Kidney epithelial cell (primary cell): ENCODE results near the gene NOSIP. TPM values are rescaled to one million over a fixed set of nuclear protein-coding genes. Genes with fewer than 3 reads are reported as not detected.

ENCODE experiments used
- DNase-seq: peaks from one replicate; pipeline ENCODE4 v3.0.0-alpha.2; 2010; ENCODE audit warnings: low read depth
- H3K27me3 ChIP-seq: 2 replicates; pipeline ENCODE4 v1.6.0; 2011; ENCODE audit warnings: low read length; ENCODE audit not compliant: control insufficient read depth, insufficient read depth
- H3K36me3 ChIP-seq: 2 replicates; pipeline ENCODE4 v1.5.1; 2011; ENCODE audit warnings: low read length; ENCODE audit not compliant: control insufficient read depth, insufficient read depth
- H3K4me3 ChIP-seq: 2 replicates; pipeline ENCODE4 v1.5.1; 2011; ENCODE audit warnings: low read depth, mild to moderate bottlenecking, control low read depth, low read length
- total RNA-seq: library from RNA; depleted of rRNA; stranded (reverse); fragments of >200 nt; gene quantifications from 2 replicates; pipeline ENCODE4 v1.2.3, GENCODE V29; 2015
- TF ChIP-seq, protein P1 (sequence below): IDR thresholded peaks from 2 replicates; pipeline ENCODE4 v1.5.1; 2011; ENCODE audit warnings: mild to moderate bottlenecking, moderate library complexity, low read length, control low read depth, inconsistent platforms; ENCODE audit not compliant: insufficient read depth, poor library complexity, severe bottlenecking

NOSIP gene
- total RNA-seq, 1 donor from 2014 or later = 91.4 TPM

DNA sequence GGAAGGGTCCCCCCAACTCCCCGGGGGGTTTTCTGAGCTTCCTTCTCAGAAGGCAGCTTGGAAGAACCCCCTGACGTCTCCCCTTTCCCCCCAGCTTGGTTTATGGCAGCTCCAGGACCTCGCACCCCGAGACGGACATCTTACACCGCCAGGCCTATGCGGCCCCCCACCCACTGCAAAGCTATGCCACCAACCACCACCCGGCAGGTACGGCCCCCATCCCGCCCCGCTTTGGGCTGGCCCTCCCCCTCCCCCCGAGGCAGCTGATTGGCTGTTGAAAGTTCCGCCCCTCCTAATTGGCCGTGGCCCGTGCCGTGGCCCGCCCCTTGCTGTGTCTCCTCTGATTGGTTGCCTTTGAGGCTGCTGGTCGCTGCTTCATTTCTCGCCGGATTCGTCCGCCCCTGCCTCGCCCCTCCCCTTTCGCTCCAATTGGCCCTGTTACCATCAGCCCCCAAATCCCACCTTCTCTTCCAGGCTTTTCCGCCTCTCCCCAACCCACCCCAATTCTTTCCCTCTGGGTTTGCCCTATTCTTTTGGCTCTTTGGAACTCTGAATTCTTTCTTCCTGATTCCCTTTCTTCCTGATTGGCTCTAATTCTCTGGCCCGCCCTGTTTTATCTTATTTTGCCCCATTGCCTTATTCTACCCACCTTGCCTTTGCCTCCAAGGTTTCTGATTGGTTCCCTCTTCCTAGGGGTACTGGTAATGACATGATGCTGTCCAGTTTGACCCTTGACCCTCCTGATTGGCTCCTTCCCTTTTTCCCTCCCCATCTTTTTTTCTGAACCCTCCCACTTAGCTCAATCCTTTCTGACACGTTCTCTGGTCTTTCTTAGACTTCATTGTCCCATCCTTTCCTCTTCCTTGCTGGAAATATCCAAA, 13.1 kb upstream of the NOSIP start:
- peak; percentile 61 for DNase-seq
- TF ChIP-seq, protein P1, sequence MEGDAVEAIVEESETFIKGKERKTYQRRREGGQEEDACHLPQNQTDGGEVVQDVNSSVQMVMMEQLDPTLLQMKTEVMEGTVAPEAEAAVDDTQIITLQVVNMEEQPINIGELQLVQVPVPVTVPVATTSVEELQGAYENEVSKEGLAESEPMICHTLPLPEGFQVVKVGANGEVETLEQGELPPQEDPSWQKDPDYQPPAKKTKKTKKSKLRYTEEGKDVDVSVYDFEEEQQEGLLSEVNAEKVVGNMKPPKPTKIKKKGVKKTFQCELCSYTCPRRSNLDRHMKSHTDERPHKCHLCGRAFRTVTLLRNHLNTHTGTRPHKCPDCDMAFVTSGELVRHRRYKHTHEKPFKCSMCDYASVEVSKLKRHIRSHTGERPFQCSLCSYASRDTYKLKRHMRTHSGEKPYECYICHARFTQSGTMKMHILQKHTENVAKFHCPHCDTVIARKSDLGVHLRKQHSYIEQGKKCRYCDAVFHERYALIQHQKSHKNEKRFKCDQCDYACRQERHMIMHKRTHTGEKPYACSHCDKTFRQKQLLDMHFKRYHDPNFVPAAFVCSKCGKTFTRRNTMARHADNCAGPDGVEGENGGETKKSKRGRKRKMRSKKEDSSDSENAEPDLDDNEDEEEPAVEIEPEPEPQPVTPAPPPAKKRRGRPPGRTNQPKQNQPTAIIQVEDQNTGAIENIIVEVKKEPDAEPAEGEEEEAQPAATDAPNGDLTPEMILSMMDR = no peak

DNA sequence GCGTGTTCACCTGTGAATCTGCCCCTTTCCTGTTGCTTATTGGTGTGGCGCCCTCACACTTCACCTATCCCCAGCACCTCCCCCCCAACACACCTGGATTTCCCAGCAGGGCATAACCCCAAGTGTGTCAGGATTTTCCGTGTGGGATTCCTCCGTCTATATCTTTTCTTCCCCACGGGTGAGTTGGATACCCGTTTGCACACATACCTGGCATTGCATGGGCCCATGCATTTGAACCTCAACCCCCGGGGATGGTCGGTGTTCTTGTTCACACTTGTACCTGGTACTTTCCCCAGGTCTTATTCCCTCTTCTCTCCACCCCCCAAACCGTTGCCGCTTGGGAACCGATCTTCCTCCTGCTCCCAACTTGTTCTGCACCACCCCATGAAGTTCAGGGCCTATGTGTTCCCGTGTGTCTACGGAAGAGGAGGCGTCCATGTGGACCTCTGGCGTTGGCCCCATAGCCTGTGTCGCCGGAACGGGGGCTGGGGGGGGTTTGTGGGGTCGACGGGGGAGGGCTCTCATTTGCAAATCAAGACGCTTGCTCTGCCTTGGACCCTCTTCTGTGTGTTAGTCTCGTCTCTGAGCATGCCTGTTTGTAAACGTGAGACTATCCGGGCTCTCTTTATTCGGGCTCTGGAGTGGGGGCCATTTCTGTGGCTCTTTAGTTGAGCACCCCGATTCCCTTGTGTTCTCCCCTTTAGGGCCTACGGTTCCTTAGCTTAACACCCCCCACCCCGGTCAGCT, 12.3 kb upstream of the NOSIP start:
- DNase-seq = no peak
- TF ChIP-seq, protein P1 = no peak
- H3K4me3 ChIP-seq = peak overlapping the region; percentile 52
- H3K36me3 ChIP-seq = peaks cover 3% of the 10 kb centered on the region
- H3K27me3 ChIP-seq = no peaks in the 10 kb centered on the region

More for the DNA sequence above, 13.1 kb upstream of the NOSIP start:
- peak overlapping the region; percentile 52 for H3K4me3 ChIP-seq
- H3K27me3 ChIP-seq = no peaks in the 10 kb centered on the region
- peaks cover 3% of the 10 kb centered on the region for H3K36me3 ChIP-seq

DNA sequence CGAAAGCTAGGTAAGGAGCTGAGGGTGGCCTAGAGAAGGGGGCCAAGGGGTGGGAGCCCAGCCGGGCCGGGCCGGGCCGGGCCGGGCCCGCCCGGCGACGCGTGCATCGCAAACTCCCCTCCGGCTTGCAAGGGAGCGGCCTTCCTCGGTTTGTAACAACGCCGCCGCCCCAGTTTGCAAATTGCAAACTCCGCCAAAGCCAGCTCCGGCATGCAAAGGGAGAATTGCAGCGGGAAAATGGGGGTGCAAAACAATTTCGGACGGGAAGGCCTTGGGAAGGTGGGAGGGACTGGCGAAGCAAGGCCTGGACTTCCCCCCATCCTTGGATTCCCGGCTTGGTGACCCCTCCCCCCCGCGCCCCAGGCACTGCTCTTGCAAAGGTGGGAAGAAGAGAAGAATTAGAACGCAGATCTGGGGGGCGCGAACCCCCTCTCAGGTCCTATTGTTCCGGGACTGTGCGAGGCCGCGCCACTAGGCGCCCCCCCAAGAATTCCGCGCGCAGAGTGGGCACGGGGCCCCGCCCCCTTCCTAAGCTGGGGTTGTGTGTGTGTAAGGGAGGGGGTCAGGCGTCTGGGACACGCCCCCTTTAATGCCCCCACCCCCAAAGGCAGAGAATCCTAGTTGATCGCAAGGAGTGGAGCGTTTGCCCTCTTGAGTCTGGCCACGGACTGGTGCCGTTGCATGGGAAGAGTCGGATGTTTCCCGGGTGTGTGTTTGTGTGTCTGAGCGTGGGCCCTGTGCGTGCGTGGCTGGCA, 11.6 kb upstream of the NOSIP start:
- TF ChIP-seq, protein P1 = no peak
- DNase-seq = no peak
- Histone ChIP-seq H3K36me3 (peaks cover 3% of the 10 kb centered on the region), H3K4me3 (peak overlapping the region; percentile 52), H3K27me3 (no peaks in the 10 kb centered on the region)

DNA sequence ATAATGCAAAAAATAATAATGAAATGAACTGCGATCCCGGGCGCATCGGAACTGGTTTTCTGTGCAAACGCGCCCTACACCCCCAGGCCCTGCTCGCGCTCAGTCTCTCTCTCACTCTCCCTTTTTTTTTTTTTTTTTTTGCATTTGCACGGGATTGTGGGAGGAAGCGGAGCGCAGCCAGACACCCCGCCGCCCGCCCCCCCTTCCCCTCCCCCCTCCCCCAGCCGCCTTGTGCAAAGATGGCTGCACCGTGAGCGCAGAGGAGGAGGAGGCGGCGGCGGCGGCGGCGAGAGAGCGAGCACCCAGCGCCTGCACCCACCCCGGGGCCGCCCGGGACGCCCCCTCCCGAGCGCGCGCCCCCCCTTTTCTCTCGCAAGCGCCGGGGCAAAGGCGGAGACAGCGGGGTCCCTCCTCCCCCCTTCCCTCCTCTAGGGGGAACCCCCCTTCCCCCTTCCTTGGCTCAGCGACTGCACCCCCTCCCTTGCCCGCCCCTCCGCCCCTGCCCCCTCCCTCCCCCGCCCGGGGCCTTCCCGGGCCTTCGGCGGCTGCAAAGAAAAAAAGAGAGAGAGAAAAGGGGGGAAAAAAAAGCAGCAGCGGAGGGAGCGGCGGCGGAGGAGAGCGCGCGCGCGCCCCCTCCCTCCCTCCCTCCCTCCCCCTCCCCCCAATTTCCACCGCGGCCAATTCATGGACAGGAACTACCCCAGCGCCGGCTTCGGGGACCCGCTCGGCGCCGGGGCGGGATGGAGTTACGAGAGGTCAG, 10.8 kb upstream of the NOSIP start, which contains the start of gene PRR12:
Gene PRR12 (plus strand): TSS at position 212 of the 760 bp plus-strand sequence. CDS start 473 bp downstream, at position 685.
- DNase-seq = no peak
- H3K4me3 ChIP-seq = peak within 1 kb of the TSS; percentile 52
- TF ChIP-seq, protein P1 = no peak
- H3K36me3 ChIP-seq = peaks cover 3% of the 10 kb centered on the region
- no peaks in the 10 kb centered on the region for H3K27me3 ChIP-seq
